NCI-H526 treated with DMSO at 0.1 percent for 48 hours (cell line): ENCODE measurements around the gene MINPP1.
"Not testable (repeated sequence)": the region's sequence is repeated elsewhere in the genome, so short reads cannot be mapped to it uniquely, and the experiment has no call there.

ENCODE experiments used
- DNase-seq: peaks from one replicate; lab custom pipeline; 2025; lab: John Stamatoyannopoulos, UW

The MINPP1 gene

DNA sequence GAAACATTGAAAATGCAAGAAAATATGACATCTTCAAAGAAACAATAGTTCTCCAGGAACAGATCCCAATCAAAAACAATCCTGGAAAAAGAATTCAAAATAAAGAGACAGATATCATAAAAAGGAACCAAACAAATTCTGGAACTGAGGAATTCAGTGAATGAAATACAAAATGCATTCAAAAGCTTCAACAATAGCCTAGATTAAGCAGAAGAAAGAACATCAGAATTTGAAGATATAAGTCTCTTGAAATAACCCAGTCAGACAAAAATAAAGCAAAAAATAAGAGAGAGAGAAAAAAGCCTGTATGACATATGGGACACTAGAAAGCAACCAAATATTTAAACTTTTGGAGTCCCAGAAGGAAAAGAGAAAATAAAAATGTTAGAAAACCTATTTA is 60.3 kb downstream of the MINPP1 start:
- DNase-seq = no peak

DNA sequence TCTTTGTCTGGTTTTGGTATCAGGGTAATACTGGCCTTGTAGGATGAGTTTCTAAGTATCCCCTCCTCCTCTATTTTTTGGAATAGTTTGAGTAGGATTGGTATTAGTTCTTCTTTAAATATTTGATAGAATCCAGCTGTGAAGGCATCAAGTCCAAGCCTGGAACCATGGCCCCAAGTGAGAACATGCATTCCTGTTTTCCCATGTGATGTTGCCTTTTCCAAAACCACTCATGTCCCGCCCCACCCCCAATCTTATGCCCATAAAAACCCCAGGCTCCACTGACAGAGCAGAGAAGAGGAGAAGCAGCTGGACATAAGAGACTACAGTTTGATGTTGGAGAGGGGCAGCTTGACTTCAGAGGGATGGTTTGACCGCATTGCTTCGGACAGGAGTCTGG is 71.2 kb downstream of the MINPP1 start:
- DNase-seq = no peak

DNA sequence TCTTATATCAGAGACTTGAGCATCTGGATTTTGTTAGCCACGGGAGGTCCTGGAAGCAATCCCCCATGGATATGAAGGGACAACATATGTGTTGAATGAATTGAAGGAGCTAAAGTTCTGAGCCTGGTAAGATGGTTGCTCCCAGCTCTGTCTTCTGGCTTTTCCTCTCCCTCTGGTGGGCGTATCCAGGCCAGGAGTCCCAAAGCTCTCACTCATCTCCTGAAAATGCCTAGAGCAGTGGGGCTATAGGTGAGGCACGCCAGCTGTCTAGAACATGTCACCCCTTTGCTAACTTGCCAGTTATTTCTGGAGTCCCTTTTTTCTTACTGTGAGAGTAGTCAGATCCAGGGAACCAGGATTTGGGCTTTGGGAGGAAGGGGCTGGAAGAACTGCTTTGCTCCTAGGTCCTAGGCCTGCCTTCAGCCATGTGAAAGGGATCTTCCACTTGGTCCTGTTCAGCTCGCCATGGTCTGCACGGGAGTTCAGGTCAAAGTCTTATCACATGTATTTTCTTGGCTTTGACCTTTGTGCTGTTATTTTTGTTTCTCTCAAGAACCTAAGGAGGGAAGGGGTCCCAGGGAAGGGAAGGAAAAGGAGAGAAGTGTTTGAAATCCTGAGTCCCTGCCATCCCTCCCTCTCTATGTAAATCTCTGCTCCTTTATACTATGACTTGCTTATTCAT is 73.6 kb downstream of the MINPP1 start:
- DNase-seq = no peak

DNA sequence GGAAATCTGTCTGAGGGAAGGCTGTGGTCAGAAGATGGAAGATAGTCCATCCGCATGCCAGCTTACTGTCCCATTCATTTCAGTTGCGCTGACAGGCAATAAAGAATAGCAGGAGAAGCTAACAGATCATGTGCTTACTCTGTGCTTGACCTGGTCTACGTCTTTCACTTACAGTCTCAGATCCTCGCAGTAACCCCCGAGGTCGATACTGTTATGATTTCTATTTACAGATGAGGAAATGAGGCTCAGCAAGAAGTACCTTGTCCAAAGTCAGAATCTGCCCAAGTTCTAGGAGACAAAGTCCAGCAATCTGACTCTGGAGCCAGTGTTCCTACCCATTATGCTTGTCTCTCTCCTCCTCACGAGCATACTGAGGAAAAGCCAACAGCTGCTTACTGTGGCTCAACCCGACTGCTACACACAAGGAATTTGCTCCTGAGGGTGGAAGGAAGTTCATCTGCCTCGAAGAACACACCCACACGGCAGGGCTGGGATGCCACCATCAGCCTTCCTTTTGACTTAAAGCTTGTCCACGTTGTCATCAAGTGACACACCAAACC is 74.2 kb downstream of the MINPP1 start:
- no peak for DNase-seq

DNA sequence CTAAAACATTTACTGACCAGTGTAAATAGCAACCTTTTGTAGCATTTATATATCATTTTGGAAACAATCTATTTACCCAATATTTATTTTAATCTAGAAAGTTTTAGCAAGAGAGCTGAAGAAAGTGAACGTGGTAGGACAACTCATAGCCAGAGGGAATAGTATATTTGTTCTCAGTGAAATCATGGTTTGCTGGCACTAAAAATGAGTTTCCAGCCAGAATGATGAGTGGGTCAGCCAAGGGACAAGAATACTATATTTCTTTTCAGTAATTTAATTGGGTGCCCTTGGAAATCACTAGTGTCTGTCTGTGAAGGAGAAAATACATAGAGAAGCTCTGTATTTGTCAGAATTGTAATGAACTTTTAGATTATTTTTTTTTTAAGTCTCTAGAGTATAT is 74.9 kb downstream of the MINPP1 start:
- no peak for DNase-seq

DNA sequence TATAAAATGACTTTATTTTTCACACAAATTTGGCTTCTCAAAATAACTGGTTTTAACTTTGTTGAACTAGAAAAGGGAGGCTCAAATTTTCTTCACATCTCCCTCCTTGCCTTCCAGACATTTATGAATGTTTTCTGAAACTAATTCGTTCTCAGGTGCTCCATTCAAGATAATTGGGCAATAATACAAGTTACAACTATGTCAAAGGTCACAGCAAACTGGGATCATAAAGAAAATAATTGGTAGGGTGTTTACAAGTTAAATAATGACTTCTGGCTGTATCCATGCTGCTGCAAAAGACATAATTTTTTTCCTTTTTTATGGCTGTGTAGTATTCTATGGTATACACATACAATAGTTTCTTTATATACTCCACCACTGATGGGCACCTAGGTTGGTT is 75.3 kb downstream of the MINPP1 start:
- no peak for DNase-seq

DNA sequence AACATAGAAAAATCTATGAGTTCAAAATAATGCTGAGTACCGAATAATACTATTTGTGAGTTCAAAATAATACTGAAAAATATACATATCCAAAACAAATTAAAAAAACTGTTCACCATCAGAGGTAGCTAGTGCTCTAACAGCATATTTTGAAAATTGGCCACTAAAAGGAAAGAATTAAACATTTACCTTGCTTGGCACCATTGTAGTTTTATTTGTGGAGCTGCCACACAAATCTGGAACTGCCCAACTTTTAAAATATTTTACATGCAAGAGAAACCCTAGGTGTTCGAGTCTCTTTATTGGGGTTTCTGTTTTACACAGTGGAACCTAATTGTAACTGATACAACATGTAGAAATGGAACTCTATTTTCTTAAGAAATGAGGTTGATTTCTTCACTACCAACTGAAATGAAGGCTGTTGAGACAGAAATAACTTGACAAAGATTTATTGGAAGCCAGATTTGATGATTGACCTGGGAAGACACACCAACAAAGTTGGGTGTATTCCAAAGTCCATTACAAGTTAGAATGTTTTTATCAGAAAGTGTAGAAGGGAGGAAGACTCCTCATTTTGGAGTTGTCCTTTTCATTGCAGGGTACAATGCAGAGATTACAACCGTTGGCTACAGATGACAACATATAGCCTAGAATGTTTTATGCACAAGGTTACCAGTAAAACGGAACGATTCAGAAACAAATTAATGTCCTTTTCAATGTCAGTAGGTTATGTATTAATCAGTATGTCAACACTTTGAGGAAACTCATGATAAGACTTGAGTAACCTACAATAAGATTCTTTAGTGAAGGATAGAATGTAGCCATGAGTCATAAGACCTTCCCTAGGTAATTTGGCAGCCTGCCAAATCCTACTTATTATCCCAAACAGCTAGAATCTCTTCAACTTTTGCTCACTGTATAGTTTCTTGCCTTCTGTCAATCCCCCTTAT is 81.1 kb downstream of the MINPP1 start:
- DNase-seq = no peak

DNA sequence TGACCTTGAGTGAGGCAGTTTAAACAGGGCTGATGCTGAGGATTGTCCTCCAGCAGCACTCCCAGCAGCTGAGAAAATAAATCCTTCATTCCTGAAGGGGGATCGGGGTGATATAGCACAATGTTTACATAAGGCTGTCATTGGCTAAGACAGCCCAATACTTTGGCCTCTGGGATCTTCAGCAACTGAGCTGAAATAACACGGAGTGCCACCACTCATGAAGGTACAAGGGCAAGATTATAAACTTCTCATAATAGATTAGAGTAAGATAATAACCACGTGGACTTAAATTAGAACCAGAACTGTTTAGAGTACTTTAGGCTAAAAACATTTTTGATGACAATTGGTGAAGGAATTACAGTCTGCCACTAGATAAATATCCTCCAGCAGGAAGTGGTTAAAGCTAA is 85.0 kb downstream of the MINPP1 start:
- no peak for DNase-seq

DNA sequence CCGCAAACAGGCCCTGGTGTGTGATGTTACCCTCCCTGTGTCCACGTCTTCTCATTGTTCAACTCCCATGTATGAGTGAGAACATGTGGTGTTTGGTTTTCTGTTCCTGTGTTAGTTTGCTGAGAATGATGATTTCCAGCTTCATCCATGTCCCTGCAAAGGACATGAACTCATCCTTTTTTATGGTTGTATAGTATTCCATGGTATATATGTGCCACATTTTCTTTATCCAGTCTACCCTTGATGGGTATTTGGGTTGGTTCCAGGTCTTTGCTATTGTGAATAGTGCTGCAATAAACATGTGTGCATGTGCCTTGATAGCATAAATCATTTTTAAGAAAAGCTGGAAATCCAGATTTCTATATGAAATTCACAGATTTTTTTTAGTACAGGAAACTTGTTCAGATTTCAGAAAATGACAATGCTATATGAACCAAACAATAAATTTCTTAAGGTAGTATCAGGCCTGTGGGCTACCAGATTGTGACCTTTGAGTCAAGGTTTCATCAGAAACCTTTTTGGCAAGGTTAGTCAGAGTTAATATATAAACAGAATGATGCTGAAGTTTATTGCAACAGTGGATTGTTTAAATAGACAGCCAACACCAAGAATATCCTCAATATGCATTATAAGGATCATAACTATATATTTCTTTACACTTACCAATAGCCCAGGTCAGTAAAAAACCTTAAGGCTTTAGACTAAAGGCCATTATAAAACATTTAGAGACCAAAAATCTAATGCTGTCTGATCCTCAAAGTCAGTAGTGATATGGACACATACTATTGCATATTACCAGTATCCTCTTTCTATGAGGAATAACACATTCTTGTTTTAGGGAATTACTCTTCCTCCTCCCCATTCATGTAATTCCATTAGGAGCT is 86.3 kb downstream of the MINPP1 start:
- no peak for DNase-seq

DNA sequence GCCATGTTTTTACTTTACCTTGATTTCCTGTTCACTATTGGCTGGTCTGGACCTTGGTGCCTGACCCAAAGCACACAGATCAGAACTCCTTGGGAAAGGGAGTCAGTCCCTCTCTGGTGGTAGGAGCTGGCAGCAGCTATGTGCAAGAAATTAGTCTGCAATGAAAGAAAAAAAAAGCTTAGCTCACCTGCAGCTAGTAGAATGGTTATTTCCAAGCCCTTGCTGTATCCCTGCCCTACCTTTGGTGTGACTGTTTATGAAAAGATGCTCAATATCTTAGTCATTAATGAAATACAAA is 86.8 kb downstream of the MINPP1 start:
- no peak for DNase-seq

DNA sequence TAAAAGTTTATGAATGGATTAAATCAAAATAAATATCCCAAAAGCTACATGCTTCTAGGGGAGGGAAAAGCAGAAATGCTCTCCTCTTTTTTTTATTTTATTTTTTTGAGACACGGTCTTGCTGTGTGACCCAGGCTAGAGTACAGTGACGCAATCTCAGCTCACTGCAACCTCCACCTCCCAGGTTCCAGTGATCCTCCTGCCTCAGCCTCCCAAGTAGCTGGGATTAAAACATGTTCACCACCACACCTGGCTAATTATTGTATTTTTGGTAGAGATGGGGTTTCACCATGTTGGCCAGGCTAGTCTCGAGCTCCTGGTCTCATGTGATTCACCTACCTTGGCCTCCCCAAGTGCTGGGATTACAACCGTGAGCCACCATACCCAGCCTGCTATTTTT is 88.2 kb downstream of the MINPP1 start:
- not testable (repeated sequence) for DNase-seq

DNA sequence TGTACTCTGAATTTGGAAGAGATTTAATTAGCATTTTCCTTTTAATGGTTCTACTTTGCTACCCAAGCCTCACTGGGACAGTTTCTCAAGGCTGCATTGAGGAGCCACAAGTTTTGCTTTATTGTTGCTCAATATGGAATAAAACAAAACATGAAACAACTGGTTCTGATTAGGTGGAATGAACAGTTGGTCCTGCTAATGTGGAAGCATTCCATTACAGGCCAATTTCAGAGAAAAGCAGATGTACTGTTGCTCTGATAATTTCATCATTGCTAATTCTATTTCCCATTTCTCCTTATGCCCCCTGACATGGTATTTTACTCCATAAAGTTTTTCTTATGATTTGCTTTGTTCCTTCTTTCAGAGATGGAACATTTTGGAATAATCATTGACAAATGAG is 89.0 kb downstream of the MINPP1 start:
- DNase-seq = no peak

DNA sequence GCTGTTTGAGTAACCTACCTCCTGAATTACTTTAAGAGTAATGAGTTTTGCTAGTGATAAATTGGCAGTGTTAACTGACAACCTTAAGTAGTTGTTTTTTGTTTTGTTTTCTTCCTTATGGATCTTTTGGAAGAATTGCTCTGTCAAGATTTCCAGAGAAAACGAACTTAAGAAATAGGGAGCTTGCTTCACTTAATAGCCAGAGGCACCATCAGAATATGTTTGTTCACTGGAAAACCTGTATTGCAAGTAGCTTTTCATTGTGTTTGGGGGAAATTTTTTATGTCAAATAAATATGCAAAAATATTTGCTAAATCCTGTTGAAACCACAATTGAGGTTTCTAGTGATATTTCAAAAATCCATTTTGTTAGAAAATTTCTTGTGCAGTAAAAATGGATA is 89.5 kb downstream of the MINPP1 start:
- DNase-seq = no peak

DNA sequence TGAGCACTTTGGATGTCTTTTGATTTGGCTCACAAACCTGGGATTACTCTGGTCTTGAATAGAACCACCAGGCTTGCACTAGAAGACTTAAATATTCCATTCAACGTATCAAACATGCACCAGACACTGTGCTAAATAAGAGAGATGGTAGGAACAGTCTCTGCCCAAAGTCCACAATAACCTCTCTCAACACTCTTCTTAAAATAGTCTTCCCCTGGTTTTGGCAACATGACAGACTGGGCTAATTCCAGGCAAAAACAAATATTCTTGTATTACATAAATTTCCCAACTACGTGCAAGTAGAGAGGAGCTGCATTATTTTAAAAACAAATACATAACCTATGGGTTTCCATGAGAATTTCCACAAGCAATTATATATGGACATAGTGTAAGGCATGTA is 90.2 kb downstream of the MINPP1 start:
- DNase-seq = no peak

DNA sequence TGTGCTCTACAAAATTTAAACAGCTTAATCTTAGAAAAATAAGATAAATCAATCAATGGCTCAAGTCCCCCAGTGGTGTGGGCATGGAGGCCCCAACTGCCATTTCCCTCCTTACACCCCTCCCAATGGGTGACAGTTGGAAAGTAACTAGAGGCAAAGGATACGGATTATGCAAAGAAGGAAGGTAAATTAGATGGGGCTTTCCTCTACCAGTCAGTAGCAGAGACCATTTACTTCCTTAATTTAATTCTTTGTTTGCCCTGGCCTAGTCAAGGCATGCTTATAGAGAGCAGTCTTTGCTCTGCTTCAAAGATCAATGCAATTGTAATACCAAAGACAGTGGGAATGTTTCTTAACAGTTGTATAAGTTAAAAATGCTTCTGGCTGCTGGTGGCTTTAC is 91.7 kb downstream of the MINPP1 start:
- DNase-seq = peak; percentile 48

DNA sequence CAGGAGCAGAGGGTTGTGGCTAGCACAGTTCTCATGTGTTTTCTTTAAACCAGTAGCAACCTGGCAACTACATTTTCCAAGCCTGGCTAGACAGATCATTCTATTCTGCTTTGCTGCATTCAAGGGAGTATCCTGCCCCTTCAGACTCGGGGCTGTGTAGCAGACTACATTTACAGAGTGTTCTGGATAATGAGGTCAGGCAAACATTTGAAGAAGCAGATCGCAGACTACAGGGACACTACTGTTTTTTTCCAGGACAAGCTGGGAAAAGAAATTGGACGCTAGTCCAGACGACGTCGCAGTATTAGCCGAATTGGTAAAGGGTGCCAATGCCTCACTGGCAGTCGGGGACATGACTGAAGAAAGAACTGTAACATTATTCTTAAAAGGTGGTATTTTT is 94.0 kb downstream of the MINPP1 start:
- DNase-seq = no peak

DNA sequence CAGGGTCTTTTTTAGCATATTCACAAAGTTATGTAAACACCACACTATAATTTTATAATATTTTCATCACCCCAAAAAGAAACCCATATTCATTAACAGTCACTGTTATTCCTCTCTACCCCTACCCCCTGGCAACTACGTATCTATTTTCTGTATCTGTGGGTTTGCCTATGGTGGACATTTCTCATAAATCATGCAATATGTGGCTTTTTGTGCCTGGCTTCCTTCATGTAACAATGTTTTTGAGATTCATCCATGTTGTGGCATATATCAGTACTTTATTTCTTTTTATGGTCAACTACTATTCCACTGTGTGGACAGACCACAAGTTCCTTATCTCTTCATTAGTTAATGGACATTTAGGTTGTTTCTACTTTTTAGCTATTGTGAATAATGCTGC is 95.9 kb downstream of the MINPP1 start:
- DNase-seq = no peak
